Prostate gland (tissue), 2 donors: ENCODE measurements around the gene DCST1.

Experiments
- POLR2A ChIP-seq: fragments of 450-650 bp; IDR thresholded peaks from one replicate; pipeline ENCODE4 v1.6.1; 2016; ENCODE audit warnings: antibody characterized with exemption, mild to moderate bottlenecking
- POLR2AphosphoS5 ChIP-seq: sonication (generic); formaldehyde crosslinking; IDR thresholded peaks from one replicate; pipeline ENCODE4 v1.6.1; 2017; ENCODE audit warnings: antibody characterized with exemption
- TF ChIP-seq, protein P1 (sequence below), 4 experiments: fragments of 200-600 bp in 2 of 4; fragments of 450-650 bp in 2 of 4; sonication (generic) in 2 of 4; IDR thresholded peaks; 1 replicate in 3 of 4; 2 replicates in 1 of 4; pipeline ENCODE4 v1.5.1; 2016 to 2019; ENCODE audit warnings: antibody characterized with exemption in 4 of 4, mild to moderate bottlenecking in 2 of 4, moderate library complexity in 2 of 4

- TF ChIP-seq, protein P1, sequence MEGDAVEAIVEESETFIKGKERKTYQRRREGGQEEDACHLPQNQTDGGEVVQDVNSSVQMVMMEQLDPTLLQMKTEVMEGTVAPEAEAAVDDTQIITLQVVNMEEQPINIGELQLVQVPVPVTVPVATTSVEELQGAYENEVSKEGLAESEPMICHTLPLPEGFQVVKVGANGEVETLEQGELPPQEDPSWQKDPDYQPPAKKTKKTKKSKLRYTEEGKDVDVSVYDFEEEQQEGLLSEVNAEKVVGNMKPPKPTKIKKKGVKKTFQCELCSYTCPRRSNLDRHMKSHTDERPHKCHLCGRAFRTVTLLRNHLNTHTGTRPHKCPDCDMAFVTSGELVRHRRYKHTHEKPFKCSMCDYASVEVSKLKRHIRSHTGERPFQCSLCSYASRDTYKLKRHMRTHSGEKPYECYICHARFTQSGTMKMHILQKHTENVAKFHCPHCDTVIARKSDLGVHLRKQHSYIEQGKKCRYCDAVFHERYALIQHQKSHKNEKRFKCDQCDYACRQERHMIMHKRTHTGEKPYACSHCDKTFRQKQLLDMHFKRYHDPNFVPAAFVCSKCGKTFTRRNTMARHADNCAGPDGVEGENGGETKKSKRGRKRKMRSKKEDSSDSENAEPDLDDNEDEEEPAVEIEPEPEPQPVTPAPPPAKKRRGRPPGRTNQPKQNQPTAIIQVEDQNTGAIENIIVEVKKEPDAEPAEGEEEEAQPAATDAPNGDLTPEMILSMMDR (IDR thresholded peaks at IDR 0.05): no peak
- TF ChIP-seq POLR2A: peak; percentile 27
- peak; percentile 45 for TF ChIP-seq POLR2AphosphoS5
These were observed 25.3 kb upstream of the DCST1 start for GRCh38 chr1:155008015-155008941.
